NCI-H2107 treated with DMSO at 0.1 percent for 48 hours (cell line): Measurements from ENCODE around the gene SNRNP48.

Experiments used
- DNase-seq: peaks from one replicate; lab custom pipeline; 2025; ENCODE audit not compliant: unreplicated experiment; lab: John Stamatoyannopoulos, UW

Gene SNRNP48

DNA sequence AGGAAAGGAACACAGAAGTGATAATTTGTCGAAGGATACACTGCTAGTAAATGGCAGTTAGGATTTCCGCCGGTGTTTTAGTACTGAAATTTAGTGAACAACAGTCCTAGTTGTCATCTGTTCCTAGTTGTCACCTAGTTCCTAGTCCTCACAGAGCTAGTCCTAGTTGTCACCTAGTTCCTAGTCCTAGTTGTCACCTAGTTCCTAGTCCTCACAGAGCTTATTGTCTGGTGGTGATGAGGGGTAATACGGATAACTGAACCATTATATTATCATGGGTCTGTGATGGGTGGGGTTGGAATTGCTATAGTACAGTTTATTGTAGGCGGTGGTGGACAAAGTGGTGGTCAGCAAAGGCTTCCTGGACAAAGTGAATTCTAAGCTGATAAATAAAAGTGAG, 1.8 kb downstream of the SNRNP48 start:
- DNase-seq, result no peak

DNA sequence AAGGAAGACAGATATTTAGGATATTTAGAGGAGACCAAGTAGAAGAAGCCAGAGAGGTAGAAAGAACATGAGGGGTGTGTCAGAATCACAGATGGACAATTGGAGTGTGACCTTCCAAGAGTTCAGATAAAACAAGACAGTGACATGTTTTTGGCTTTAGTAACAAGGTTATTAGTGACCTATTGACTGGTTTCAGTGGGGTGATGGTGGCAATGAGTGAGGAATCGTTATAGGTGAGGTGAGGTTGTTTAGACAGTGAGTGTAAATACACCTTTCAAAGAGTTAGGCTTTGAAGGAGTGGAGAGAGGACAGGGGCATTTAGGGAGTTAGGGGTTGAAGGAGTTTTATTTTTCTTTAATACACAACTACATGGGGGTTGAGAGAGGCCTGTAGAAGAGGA, 3.2 kb downstream of the SNRNP48 start:
- no peak for DNase-seq

DNA sequence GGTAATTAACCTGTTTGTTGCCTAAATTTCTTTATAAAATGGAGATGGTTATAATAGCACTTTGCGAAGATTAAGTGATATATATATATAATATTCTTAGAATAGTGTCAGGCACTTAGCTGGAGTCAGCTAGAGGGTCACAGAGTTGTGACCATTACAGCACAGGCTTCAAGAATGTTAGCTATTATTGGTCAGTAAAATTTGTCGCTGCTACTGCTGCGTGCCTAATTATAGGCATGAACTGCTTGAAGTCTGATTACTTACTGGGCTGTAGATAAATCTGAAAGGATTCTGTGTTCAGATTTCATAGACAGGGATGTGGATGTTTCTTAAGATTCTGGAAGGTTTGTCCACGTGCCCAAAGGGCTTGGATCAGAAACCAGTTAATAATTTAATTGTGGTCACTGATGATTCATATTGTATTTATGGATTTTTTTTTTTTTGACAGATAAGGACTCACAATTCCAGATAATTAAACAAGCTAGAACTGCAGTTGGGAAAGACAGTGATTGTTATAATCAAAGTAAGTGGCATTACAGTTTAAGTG, 4.7 kb downstream of the SNRNP48 start:
- no peak for DNase-seq

DNA sequence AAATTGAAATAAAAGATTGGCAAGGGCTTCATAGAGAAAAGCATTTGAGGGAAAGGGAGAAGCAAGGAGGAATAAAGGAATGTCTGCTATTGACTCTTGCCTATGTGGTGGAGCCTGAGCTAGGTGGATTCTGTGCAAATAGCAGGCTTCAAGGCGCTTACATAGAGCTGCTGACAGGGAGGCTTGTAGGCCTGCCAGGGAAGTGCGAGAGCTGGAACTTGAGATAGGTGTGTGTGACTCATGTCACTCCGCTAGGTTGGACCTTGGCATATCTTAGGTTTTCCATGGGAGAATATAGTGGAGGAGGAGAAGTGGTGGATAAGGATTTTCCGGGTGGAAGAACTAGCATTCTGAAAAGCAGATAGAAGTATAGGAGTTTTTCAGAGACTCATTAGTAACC, 14.0 kb downstream of the SNRNP48 start:
- no peak for DNase-seq

DNA sequence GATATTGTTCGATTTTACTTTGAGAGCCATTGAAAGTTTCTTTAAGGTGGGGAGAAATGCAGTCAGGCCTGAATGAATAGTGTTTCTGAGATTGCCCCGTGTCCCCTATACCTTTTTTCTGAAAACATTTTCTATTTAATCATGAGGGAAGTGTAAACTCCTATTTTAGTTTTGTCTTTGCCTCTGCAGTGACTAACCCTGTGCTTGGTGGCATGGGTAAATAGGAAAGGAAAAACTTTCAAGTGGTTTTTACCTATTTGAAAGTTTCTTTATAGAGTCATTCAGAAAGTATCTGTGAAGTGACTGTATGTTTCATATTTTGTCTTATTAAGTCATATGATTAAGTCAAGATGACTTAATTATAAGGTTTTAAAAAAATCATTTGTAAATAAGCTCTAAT, 14.5 kb downstream of the SNRNP48 start:
- DNase-seq, result no peak

DNA sequence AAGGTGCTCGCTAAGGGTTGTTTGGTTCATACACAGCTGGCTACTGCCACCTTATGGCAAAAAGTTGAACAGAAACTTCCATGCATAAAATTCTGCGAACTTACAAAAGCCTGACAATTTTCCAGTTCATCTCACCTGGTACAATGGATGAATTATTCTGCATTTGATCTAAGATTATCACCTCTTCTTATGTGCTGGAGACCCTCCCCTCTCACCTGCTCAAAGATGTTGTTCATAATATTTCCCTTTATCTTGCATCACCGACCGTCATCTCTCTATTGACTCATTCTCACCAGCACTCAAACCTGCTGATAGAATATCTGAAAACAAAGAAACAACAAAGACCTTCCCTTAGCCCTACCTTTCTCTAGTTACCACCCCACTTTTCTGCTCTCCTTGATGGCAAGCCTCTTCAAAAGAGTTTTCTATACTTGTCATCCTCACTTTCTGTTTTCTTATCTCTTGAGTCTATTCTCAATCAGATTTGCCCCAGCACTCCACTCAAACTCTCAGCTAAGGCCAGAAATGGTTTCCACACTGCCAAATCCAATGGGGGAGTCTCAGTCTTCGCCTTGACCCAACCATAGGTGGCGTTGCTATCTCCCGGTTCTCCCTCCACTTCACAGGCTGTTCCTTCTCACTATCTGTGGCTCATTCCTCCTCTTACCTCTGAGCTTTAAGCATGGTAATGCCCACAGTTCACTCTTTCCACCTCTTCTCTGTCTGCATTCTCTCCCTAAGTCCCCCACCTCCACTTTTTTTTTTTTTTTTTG, 25.8 kb downstream of the SNRNP48 start:
- peak; percentile 20 for DNase-seq

DNA sequence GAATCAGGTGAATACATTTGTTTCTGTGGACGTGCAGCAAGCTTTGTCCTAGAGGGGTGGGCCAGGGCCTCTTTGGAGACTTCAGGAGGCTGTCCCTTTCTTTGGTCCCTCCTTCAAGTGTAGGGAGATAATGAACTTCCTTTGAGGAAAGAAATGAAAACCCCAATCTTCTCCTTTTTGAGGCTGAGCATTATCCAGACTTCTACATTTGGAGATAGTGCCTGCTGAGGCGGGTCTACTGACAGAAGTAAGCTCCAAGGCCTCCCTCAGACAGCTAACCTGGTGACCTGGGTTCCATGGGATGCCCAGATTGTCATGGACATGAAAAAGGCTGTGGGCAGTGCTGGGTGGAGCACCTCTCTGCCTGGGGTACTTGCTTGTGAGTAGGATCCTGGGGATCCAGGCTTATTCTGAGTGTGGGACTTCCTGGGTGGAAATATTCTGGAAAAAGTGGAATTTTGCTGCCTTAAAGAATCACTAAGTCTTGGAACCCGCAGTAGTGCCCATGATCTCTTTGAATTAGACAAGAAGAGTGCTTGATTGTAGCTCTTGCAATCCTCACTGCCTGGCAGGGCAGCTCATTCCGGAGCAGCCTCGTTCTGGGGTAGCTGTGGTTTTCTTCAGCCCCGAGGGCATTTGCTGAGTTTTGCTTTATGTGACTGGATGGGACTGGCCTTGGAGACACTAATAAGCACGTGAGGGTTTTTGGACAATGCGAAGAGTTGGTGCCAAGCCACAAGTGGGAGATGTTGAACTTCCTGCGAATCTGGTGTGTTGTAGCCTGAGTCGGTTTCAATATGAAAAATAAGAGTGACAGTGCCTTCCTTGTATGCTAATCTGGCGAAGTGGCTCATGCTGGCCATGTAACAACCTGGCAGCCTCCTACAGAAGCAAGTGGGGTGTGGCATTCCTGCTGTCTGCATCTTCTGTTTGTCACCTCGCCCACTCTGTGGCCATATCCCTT, 28.1 kb downstream of the SNRNP48 start:
- peak; percentile 20 for DNase-seq

DNA sequence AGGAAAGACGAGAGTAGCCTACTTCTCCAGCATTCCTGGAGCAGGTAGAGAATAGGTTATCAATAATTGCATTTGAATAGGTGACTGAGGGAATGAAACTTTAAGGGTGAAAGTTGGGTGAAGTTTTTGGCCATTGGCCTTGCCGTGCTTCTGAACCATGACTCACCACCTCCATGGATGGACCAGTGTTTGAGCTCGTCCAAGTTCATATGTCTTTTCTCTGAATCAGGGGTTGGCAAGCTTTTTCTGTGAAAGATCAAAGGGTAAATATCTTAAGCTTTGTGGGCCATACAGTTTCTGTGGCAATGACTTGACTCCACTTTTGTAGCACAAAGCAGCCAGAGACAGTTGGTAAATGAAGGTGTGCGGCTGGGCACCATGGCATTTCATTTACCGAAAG, 31.8 kb downstream of the SNRNP48 start:
- no peak for DNase-seq

DNA sequence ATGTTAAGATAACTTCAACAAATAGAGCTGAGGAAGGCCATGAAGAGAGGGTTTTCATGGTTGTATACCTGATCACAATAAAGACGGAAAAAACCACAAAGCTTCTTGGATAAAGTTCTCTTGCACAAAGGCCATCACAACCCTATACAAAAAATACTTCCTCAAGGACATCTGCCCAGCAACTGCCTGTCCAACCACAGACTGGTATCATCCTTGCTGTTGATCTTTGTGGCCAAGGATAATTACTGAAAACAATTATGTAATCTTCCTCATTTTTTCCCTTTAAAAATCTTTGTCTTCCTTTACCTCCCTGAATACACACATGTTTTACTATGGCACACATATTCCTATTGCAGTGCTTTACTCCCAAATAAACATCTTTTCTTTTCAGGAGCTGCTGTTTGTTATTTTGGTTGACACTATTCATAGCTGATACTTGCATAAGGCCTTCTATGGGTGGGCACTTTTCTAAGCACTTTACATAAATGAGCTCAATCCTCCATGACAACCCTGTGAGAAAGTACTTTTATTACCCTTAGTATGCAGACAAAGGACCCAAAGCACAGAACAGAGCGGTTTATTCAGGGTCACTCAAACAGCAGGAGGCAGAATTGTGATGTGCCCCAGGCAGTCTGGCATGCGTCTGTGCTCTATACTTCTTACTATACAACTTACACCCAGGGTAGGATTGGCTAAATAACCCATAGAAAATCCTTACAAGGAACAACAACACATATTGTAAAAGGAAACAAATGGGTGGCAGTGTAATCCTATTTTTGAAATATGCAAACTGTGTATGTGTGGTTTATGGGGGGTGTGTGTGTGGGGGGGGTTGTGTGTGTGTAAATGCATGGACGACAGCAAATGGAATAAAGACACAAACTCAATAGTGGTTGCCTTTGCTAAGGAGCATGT, 35.1 kb downstream of the SNRNP48 start:
- DNase-seq, result peak; percentile 42

DNA sequence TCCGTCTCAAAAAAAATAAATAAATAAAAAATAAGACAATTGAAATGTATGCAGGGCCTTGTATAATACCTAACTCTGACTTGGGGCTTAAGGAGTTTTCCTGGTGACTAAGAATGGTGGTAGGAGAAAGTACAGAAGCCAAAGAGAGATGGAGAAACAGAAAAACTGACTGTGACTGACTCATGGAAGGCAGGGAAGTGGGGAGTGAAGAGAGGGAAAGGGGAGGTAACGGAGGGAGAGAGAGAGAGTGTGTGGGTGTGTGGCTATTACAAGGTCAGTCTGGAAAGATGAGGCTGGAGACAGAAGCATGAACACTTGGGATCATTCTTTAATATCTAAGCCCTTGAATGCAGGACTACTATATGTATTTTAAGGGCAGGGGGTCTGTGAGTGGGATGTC, 38.5 kb downstream of the SNRNP48 start:
- DNase-seq, result no peak

DNA sequence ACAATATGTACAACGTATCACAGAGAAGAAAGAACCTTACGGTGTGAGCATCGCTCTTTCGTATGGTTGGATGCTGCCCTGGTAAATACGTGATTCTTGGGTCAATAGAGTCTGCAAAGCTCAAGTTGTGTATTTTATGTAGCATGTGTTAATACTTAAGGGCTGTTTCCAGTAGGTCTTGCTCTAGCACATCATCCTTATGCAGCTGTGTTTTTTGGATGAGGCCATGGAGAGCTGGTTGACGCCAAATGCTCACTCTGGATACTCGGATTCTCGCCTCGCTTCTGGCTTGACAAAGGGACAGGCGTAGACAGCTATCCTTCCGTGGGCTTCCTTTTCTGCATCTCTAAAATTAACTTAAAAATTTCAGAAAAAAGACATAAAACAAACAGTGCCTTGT, 38.9 kb downstream of the SNRNP48 start:
- DNase-seq, result no peak

DNA sequence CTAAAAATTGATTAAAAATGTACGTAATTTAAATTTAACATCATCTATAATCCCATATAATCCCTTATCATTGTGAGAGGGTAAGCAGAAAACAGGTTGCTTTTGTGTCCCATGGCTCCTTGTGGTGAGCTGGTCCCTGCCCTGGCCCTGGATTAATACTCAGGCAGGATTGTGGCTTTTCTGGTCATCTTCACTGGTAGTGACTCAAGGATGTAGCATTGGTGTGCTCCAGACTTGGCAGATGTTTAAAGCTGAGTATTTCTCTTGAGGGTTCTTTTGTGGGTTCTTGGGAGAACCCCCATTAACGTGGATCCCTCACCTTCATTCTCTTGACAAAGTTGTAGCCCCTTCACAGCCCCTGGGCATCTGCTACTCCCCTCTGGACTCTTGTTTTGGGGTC, 39.3 kb downstream of the SNRNP48 start:
- DNase-seq, result no peak

DNA sequence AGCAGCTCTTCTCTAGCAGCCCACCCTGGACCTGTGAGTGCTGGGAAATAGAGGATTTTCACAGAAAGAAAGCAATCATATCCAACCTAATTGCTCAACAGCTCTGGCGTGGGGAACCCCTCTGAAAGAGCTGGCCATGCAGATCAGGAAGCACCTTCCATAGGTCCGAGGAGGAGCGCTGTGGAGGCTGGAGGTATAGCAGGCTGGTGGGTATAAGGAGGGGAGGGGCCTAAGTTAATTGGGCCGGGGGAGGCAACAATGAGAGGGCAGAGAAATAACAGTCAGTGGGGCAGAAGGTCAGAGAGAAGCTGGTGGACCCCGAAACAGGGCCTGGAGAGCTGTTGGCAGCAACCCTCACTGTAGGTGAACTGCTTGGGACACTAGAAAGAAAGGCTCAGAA, 40.8 kb downstream of the SNRNP48 start:
- no peak for DNase-seq

DNA sequence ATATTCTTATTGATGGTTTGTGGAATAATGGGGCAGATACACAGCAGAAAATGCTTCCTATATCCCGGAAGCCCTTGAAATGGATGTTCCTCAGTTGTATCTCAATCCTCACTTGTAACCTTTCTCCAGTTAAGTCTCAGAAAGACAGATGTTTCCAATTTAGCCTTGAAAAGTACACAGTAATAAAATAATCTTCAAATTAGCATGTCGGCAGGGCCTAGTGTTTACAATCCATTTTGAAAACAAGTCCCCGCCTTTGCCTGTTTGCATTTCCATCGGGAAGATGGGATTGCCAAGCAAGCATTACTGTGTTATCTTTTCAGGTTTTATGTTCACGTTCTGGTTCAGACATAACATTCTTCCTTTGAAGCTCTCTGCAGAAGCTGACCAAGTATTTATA, 41.5 kb downstream of the SNRNP48 start:
- DNase-seq, result no peak

DNA sequence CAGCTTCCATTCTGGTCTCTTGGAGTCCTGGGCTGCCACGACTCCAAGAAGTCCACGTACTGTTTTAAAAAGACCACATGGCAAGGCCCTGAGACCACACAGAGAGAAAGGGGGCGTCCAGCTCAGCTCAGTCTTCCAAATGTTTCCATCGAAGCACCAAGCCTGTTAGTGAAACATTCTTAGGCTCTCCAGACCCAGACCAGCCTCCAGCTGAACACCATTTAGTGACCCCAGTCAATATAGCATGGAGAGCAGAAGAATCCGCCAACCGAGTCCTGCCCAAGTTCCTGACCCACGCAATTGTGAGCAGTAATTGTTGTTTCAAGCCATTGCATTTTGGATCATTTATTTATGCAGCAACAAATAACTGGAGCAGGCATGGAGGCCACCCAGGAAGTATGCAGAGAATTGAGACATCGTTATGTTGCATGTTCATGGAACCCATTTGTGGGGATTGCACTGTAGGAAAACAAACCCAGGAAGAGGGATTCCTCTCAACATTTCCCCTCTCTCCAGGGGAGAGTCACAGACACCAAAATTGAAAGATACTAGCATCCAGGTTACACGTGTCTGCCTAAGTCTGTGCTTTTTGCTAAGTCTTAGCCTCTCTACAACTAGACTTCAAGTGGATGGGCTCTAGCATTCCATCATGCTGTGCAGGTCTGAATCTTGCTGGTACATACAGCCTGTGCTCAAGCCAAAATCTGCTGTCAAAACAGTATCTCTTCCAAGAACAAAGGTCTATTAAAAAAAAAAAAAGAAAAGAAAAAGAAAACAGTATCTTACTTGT, 42.7 kb downstream of the SNRNP48 start:
- DNase-seq, result no peak

DNA sequence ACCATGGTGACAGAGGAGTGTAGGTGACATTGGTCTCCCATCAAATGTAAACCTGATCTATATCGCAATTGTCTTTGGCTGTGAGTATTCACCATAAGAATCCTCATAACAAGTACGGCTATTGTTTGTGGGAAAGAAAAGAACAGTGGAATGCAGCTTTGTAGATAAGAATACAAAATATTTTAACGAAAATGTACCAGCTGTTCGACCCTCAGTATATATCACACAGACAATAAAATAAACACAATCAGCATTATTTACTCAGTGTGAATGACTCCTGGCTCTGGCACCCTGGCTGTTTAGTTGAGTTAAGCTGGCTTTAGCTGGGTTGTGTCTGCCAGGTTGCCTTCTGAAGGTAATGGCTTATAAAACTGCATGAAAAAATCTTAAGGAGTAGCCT, 43.4 kb downstream of the SNRNP48 start:
- DNase-seq, result no peak

DNA sequence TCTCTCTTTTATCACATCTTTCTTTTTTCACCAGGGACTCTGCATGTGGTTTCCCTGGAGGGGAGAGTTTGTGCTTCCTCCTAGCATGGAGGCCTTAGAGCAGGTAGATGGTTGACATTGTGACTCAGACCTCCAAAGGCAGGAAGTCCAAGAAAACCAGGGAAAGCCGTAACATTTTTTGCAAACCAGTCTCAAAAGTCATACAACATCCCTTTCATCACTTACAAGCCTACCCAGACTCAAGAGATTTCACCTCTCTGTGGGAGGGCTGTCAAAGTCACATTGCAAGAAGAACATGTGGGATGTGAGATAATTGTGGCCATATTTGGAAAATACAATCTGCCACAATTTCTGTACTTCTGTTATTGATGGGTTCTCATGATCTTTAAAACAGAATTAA, 46.2 kb downstream of the SNRNP48 start:
- no peak for DNase-seq

DNA sequence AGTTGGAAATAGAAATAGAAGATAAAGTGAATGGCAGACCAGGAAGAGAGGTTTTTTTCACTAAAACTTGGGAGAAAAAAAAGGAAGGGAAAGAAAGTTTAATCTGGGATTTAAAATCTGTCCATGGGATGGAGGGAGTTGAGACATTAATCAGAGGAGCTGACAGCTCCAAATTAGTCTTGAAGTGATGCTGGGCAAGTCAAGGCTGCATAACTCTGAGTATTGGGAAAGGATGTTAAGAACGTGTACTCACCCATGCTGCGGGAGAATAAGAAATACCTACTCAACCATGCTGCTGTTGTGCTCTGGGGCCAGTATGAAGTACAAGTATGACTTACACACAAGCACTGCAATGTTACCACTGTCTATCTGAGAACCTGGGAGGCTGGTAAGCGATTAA, 47.5 kb downstream of the SNRNP48 start:
- DNase-seq, result no peak

DNA sequence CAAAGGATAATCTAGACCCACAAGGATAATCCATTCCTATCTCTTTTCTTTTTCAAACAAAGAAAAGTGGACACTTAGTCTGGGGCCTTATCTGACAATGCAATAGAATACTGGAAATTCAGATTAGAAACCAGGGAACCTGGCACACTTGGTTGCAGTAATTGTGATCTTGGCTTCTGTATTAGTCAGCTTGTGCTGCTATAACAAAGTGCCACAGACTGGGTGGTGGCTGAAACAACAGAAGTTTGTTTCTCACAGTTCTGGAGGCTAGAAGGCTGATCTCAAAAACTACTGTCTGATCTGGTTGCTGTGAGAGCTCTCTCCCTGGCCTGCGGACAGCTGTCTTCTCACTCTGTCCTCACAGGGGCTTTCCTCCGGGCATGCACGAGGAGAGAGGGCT, 49.4 kb downstream of the SNRNP48 start:
- DNase-seq, result no peak

DNA sequence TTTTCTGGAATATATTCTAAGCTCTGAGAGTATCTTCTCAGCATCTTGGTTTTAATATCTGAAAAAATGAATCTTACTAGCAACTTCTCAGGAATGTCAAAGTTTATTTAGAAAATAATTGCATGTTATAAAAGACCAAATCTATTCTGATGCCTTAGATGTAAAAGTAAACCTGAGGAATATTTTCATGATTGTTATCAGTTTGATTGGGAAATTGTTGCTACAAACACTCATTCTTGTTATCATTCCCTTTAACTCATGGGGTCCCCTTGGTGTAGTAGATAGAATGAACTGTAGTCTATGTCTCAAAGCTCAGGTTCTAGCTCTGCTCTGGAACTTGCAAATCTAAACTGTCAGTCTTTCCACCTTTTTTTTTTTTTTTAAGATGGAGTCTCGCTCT, 50.0 kb downstream of the SNRNP48 start:
- no peak for DNase-seq
